HEK293T (cell line): ENCODE data around the gene AP2B1.

Experiments
- ARNT ChIP-seq: fragments of 450-650 bp; IDR thresholded peaks from 2 replicates; pipeline ENCODE4 v1.6.1; 2017; ENCODE audit warnings: mild to moderate bottlenecking
- BHLHE40 ChIP-seq: fragments of 450-650 bp; IDR thresholded peaks from 2 replicates; pipeline ENCODE4 v1.6.1; 2016; ENCODE audit warnings: mild to moderate bottlenecking, moderate library complexity, borderline replicate concordance
- ELF4 ChIP-seq: fragments of 450-650 bp; IDR thresholded peaks from 2 replicates; pipeline ENCODE4 v1.6.1; 2017; ENCODE audit warnings: antibody characterized with exemption
- FOXK2 ChIP-seq: fragments of 450-650 bp; IDR thresholded peaks from 2 replicates; pipeline ENCODE4 v1.6.1; 2016; ENCODE audit warnings: mild to moderate bottlenecking
- FOXM1 ChIP-seq: fragments of 450-650 bp; IDR thresholded peaks from 2 replicates; pipeline ENCODE4 v1.6.1; 2017; ENCODE audit warnings: mild to moderate bottlenecking, borderline replicate concordance
- LEF1 ChIP-seq: fragments of 450-650 bp; IDR thresholded peaks from 2 replicates; pipeline ENCODE4 v1.6.1; 2017; ENCODE audit warnings: mild to moderate bottlenecking, borderline replicate concordance
- NFRKB ChIP-seq: fragments of 450-650 bp; IDR thresholded peaks from 2 replicates; pipeline ENCODE4 v1.6.1; 2016; ENCODE audit warnings: mild to moderate bottlenecking, moderate library complexity
- SP1 ChIP-seq: fragments of 450-650 bp; IDR thresholded peaks from 2 replicates; pipeline ENCODE4 v1.6.1; 2017
- SUZ12 ChIP-seq: fragments of 450-650 bp; IDR thresholded peaks from 2 replicates; pipeline ENCODE4 v1.6.1; 2016; ENCODE audit warnings: mild to moderate bottlenecking
- ZNF384 ChIP-seq: fragments of 450-650 bp; IDR thresholded peaks from 2 replicates; pipeline ENCODE4 v1.6.1; 2016

DNA sequence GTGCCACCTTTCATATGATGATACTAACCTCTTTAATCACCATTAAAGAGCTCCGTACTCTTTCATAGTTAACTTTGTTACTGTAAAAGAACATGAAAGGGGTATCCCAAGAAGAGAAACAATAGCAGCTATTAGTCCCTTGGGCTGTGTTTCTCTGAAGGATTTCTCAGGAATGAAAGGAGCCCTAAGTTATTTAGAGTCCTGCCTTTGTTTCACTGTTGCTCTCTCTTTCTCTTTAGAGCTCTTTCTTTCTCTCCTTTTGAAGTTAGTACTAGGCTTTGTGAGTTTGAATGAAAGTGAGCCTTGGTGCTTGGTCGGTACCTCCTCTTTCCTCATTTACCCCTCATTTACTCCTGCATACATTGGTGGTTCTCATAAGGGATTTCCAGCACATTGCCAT is 123.8 kb downstream of the AP2B1 start:
- TF ChIP-seq LEF1 (no peak), NFRKB (no peak), FOXK2 (no peak), ARNT (no peak), ELF4 (no peak), SP1 (no peak), BHLHE40 (no peak), SUZ12 (no peak), FOXM1 (no peak), ZNF384 (no peak)
